GM21825 (cell line): Measurements from ENCODE around the gene PLAU.
A peak's percentile ranks its signal among the peaks of the same experiment; 100 is the strongest.
"Not testable (repeated sequence)": the region's sequence is repeated elsewhere in the genome, so short reads cannot be mapped to it uniquely, and the experiment has no call there.

ENCODE experiments used
- ATAC-seq: cut with Tn5 transposase; IDR thresholded peaks from one replicate; pipeline ENCODE4 v1.9.1; 2021; ENCODE audit warnings: mild to moderate bottlenecking, moderate library complexity; ENCODE audit not compliant: unreplicated experiment

PLAU gene

GRCh38 chr10:73876566-73876965, 34.4 kb upstream of the PLAU start:
- ATAC-seq, result no peak

- no peak for ATAC-seq
These were observed 34.0 kb upstream of the PLAU start for GRCh38 chr10:73876971-73877370.

- ATAC-seq, result no peak
These were observed 33.3 kb upstream of the PLAU start for GRCh38 chr10:73877533-73878160.

GRCh38 chr10:73878365-73878764, 32.6 kb upstream of the PLAU start:
- no peak for ATAC-seq

GRCh38 chr10:73879296-73880173, 31.4 kb upstream of the PLAU start:
- ATAC-seq, result peak; percentile 72

GRCh38 chr10:73881221-73881919, 29.6 kb upstream of the PLAU start:
- ATAC-seq, result no peak

GRCh38 chr10:73884017-73884416, 26.9 kb upstream of the PLAU start:
- ATAC-seq, result no peak

- peak; percentile 51 for ATAC-seq
These were observed 24.8 kb upstream of the PLAU start for GRCh38 chr10:73886085-73886529.

GRCh38 chr10:73886661-73887293, 24.2 kb upstream of the PLAU start:
- no peak for ATAC-seq

- ATAC-seq, result no peak
These were observed 23.5 kb upstream of the PLAU start for GRCh38 chr10:73887294-73888039.

- no peak for ATAC-seq
These were observed 22.4 kb upstream of the PLAU start for GRCh38 chr10:73888514-73888913.

- no peak for ATAC-seq
These were observed 21.9 kb upstream of the PLAU start for GRCh38 chr10:73889014-73889413.

GRCh38 chr10:73889416-73889815, 21.5 kb upstream of the PLAU start:
- not testable (repeated sequence) for ATAC-seq

GRCh38 chr10:73890261-73890660, 20.7 kb upstream of the PLAU start:
- ATAC-seq, result no peak

- ATAC-seq, result not testable (repeated sequence)
These were observed 20.1 kb upstream of the PLAU start for GRCh38 chr10:73890830-73891229.

GRCh38 chr10:73891540-73891939, 19.4 kb upstream of the PLAU start:
- ATAC-seq, result no peak

- ATAC-seq, result no peak
These were observed 18.5 kb upstream of the PLAU start for GRCh38 chr10:73892310-73893030.

GRCh38 chr10:73893426-73893825, 17.5 kb upstream of the PLAU start:
- ATAC-seq, result no peak

- ATAC-seq, result no peak
These were observed 16.5 kb upstream of the PLAU start for GRCh38 chr10:73894245-73894971.
